Upper lobe of right lung (tissue), 1 donor: ENCODE measurements around the gene STPG1. TPM values are rescaled to one million over a fixed set of nuclear protein-coding genes. Genes with fewer than 3 reads are reported as not detected.

Source experiments
- ATAC-seq: fragments of 200-7000 bp; cut with Tn5 transposase; one replicate; pipeline ENCODE4 v1.9.1; 2020; ENCODE audit warnings: mild to moderate bottlenecking, moderate library complexity
- DNase-seq: peaks from one replicate; pipeline ENCODE4 v3.0.0-alpha.2; 2020
- H3K27ac ChIP-seq: fragments of 200-600 bp; one replicate; pipeline ENCODE4 v1.8.0; 2022
- H3K27me3 ChIP-seq: fragments of 200-600 bp; one replicate; pipeline ENCODE4 v1.8.0; 2022; ENCODE audit warnings: mild to moderate bottlenecking
- H3K36me3 ChIP-seq: fragments of 200-600 bp; one replicate; pipeline ENCODE4 v1.8.0; 2022
- H3K4me1 ChIP-seq: fragments of 200-600 bp; one replicate; pipeline ENCODE4 v1.8.0; 2022
- H3K4me3 ChIP-seq: fragments of 200-600 bp; one replicate; pipeline ENCODE4 v1.8.0; 2022; ENCODE audit warnings: mild to moderate bottlenecking
- H3K9me3 ChIP-seq: fragments of 200-600 bp; one replicate; pipeline ENCODE4 v1.8.0; 2022
- CTCF ChIP-seq: fragments of 200-600 bp; IDR thresholded peaks from one replicate; pipeline ENCODE4 v1.8.0; 2022; ENCODE audit warnings: antibody characterized with exemption
- intact Hi-C: fragments of 100-400 bp; cut with DNase I; formaldehyde crosslinking; loops from one replicate; pipeline ENCODE4 v1.11.0; 2022
- total RNA-seq: library from RNA; stranded (reverse); fragmentation: NEBNext Ultra II Directional; extraction: Animal tissue kit (Norgen Biotek cat#: 25700); gene quantifications from one replicate; pipeline ENCODE4 v1.2.1, GENCODE V29; 2021
- donor health status: DM: no; HTN: yes; CAD: no; lungs with severe emphysema.

Gene STPG1
- total RNA-seq, 1 donor from 2014 or later, result 8.6 TPM

GRCh38 chr1:24382165-24382577, 31.4 kb downstream of the STPG1 start:
- intact Hi-C loops, result no loop called here
- ATAC-seq, result no peak

GRCh38 chr1:24381256-24381655, 32.3 kb downstream of the STPG1 start:
- peaks cover 12% of the 10 kb centered on the region for H3K36me3 ChIP-seq
- H3K9me3 ChIP-seq, result no peaks in the 10 kb centered on the region
- ATAC-seq, result no peak
- TF ChIP-seq CTCF, result no peak
- H3K4me3 ChIP-seq, result no peak overlapping the region
- intact Hi-C loops, result no loop called here
- DNase-seq, result no peak
- H3K27me3 ChIP-seq, result no peaks in the 10 kb centered on the region
- peaks cover 15% of the 10 kb centered on the region for H3K4me1 ChIP-seq
- no peak overlapping the region for H3K27ac ChIP-seq

More at GRCh38 chr1:24382165-24382577, 31.4 kb downstream of the STPG1 start:
- TF ChIP-seq CTCF, result no peak
- peaks cover 12% of the 10 kb centered on the region for H3K36me3 ChIP-seq
- H3K27me3 ChIP-seq, result no peaks in the 10 kb centered on the region
- no peak overlapping the region for H3K27ac ChIP-seq
- peaks cover 15% of the 10 kb centered on the region for H3K4me1 ChIP-seq
- H3K9me3 ChIP-seq, result no peaks in the 10 kb centered on the region
- no peak for DNase-seq
- no peak overlapping the region for H3K4me3 ChIP-seq

- ATAC-seq, result no peak
- Histone ChIP-seq H3K4me1 (peaks cover 15% of the 10 kb centered on the region), H3K36me3 (peaks cover 12% of the 10 kb centered on the region), H3K4me3 (no peak overlapping the region), H3K27me3 (no peaks in the 10 kb centered on the region), H3K27ac (no peak overlapping the region), H3K9me3 (no peaks in the 10 kb centered on the region)
- intact Hi-C loops, result no loop called here
- no peak for DNase-seq
- TF ChIP-seq CTCF, result no peak
Observed at GRCh38 chr1:24380508-24380907, 33.1 kb downstream of the STPG1 start.

- peaks cover 11% of the 10 kb centered on the region for H3K4me1 ChIP-seq
- H3K36me3 ChIP-seq, result peaks cover 12% of the 10 kb centered on the region
- no peaks in the 10 kb centered on the region for H3K9me3 ChIP-seq
- H3K4me3 ChIP-seq, result no peak overlapping the region
- ATAC-seq (no peak), DNase-seq (no peak)
- TF ChIP-seq CTCF, result no peak
- no peak overlapping the region for H3K27ac ChIP-seq
- H3K27me3 ChIP-seq, result no peaks in the 10 kb centered on the region
- intact Hi-C loops, result no loop called here
Observed at GRCh38 chr1:24379733-24380315, 33.8 kb downstream of the STPG1 start.

- intact Hi-C loops, result no loop called here
- peaks cover 12% of the 10 kb centered on the region for H3K36me3 ChIP-seq
- TF ChIP-seq CTCF, result no peak
- no peaks in the 10 kb centered on the region for H3K4me1 ChIP-seq
- H3K27me3 ChIP-seq, result no peaks in the 10 kb centered on the region
- DNase-seq, result no peak
- ATAC-seq, result no peak
- no peaks in the 10 kb centered on the region for H3K9me3 ChIP-seq
- H3K27ac ChIP-seq, result no peak overlapping the region
- no peak overlapping the region for H3K4me3 ChIP-seq
Observed at GRCh38 chr1:24374891-24375786, 38.4 kb downstream of the STPG1 start.
